Left lobe of liver (tissue), 2 donors: ENCODE data around the gene UBE2D1. TPM values are rescaled to one million over a fixed set of nuclear protein-coding genes. Genes with fewer than 3 reads are reported as not detected.
"Not testable (repeated sequence)": the region's sequence is repeated elsewhere in the genome, so short reads cannot be mapped to it uniquely, and the experiment has no call there.

Source experiments
- ATAC-seq: fragments of 200-7000 bp; cut with Tn5 transposase; one replicate; pipeline ENCODE4 v1.9.1; 2020; ENCODE audit warnings: mild to moderate bottlenecking, moderate library complexity
- DNase-seq: peaks from one replicate; pipeline ENCODE4 v3.0.0-alpha.2; 2020; ENCODE audit warnings: low spot score
- total RNA-seq: library from RNA; stranded (reverse); gene quantifications from one replicate; pipeline ENCODE4 v1.2.1, GENCODE V29; 2021
- donor health status: DM: no; HTN: no; CAD: no; lungs with moderate emphysema.
- donor health status: DM: no; HTN: yes; CAD: no.

Gene UBE2D1
- total RNA-seq, 1 donor from 2014 or later: 2.2 TPM

DNA sequence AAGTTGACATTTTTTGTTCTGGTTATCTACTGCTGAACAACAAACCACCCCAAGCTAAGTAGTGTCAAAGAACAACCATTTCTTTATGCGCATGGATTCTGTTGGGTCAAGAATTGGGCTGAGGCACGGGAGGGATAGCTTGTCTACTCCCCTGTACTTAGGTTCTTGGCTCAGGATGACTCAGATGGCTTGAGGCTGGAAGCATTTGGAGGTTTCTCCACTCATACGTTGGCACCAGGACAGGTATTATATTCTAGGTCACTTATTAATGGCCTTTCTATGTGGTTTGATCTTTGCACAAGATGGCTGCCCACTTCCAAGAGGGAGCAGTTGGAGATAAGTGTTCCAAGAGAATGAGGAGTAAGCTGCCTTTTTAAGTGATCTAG, 38.6 kb downstream of the UBE2D1 start:
- DNase-seq: no peak
- ATAC-seq: no peak

DNA sequence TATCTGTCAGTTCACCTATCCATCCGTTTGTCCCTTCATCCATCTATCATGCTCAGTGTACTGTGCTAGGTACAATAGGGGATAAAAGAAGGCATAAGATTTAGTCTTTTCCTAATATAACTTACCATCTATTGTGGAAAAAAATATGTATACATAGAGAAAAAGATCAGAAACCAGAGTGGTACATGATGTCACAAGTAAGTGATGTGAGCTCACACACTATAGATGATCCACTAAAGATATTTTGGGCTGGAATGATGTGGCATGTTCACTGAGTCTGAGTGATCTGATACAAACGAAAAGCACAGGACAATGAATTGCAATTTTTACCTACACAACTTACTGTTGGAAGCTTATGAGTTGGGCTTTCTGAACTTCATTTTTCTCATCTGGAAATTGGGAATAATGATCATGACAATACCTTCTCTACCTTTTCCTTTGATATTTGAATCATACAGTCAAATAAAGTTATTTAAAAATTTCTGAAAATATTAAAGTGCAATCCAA, 47.7 kb downstream of the UBE2D1 start:
- ATAC-seq (no peak), DNase-seq (no peak)

DNA sequence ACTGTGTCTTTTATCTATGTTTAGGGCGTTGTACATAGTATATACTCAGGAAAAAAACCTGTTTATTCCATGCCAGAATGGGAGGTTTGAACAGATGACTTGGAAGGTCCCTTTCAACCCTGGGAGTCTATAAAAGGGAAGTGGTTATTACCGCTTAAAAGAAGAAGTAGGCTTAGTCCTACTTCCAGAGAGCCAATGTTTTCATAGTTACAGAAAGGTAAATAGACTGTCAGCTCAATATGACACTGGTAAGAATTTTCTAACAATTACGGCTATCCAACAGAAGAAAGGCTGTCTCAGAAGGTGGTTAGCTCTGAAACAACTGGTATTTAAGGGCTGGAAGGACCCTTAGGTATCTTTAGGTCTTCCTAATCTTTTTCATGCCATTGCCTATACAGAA, 49.3 kb downstream of the UBE2D1 start:
- no peak for DNase-seq
- ATAC-seq: no peak

DNA sequence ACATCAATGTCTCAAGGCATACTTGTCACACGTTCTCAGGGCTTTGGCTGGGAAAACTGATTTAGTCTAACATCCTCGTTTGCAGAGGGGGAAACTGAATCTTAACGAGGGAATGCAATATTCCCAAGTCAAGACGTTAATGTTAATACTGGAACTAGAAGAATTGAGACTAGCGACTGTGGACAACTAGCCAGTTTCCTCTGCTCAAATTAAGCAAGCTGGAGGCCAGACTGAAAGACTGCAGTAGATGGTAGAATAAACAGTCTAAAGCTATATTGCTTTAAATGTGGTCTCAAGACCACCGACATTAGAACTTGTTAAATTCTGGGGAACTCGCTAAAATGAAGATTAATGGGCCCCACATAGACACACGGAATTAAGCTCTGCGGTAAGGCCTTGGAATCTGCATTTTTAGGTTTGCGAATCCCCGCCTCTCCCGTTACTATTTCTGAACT, 49.8 kb downstream of the UBE2D1 start:
- DNase-seq: no peak
- peak; percentile 12 for ATAC-seq

DNA sequence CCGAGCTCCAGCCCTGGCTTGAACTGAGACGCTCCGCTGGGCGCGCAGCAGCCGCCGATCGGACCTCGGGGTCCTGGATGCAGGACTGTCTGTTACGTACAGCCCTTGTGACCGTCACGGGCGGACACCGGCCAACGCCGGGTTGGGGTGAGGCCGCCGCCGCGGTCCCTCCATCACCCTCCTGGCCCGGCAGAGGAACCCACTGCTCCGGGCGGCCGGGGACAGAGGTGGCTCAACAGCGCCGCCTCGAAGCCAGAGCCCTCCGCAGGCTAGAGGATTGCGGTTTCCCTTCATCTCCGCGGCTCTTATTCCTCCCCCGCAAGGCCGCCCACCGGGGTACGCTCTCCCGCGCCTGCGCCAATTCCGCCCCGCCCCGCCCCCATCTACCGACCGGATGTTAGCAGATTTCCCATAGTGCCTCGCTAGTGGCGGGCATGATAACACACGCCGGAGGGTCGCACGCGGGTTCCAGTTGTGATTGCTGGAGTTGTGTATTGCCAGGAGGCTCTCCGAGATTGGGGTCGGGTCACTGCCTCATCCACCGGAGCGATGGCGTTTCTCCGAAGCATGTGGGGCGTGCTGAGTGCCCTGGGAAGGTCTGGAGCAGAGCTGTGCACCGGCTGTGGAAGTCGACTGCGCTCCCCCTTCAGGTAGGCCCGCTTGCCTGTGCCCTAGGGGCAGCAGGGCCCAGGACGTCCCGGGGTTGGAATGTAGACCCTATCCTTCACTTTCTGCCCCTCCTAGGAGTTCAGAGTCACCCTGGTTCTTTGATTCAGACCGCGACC, 50.4 kb downstream of the UBE2D1 start, which contains the start of gene TFAM:
Gene TFAM (plus strand): TSS at position 412 of the 785 bp plus-strand sequence. CDS start 138 bp downstream, at position 550.
- peak; percentile 96 for ATAC-seq
- DNase-seq: peak; percentile 97

DNA sequence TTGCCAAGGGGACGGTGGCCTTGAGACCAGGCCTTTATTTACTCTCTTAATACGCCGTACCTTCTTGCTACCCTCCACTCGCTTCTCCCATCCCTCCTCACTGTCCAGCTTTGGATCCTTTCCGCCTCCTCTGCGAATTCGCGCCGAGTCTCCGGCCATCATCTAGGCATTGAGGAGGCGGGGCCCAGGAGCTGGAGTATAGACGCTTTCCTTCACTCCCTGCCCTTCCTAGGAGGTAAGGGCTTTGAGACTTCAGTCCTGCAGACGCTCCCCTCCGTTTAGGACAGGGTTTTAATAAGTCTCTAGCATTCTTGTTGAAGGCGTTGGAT, 50.9 kb downstream of the UBE2D1 start:
- DNase-seq (peak; percentile 47), ATAC-seq (peak; percentile 8)

DNA sequence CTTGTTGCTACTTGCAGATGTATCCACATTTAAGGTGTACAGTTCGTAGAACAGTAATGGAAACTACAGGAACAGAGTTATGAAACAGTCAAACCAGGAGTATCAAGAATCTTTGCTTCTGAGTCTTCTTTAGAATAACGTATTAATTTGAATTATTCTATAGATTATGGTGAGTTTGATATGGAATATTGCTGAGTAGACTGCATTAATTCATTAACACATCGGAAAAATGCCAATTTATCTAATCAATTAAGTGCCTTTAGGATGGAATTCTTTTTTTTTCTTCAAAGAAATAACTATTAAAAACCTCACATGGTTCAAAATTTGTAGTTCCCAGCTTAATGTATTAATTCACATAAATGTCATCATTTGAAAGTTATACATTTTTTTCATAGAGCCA, 54.2 kb downstream of the UBE2D1 start:
- DNase-seq (no peak), ATAC-seq (no peak)

DNA sequence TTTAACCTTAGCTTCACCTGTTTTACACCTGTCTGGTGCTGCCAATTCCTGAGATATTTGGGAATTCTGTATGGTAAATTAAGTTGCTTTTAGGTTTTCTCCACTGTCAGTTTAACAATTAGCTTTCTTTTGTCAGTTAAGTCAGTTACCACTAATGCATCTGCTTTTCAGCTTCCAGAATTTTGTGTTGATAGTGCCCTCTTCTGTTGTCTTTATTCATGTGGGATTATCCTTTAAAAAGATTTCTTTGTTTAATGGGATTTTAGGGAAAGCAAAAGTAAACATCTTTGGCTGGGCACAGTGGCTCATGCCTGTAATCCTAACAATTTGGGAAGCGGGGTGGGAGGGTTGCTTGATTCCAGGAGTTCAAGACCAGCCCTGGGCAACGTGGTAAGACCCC, 58.5 kb downstream of the UBE2D1 start:
- no peak for ATAC-seq

DNA sequence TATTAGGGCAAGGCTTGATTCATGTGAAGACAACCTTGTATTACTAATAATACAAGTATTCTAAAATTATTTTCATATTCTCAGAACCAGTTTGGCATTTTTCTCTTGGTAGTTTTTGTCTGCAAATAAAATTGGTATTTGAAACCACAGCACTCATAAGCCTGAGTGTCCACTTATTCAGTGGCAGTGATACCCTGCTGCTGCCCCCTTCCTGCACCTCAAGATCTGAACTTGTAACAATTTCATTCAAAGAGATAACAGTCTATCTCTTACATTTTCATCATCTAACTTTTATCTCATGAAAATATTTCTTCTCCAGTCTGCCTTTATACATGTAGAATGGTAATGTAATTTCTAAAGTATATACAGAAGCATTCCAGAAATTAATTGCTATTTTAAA, 59.7 kb downstream of the UBE2D1 start:
- ATAC-seq: no peak
- DNase-seq: no peak

More for the DNA sequence above, 58.5 kb downstream of the UBE2D1 start:
- no peak for DNase-seq

DNA sequence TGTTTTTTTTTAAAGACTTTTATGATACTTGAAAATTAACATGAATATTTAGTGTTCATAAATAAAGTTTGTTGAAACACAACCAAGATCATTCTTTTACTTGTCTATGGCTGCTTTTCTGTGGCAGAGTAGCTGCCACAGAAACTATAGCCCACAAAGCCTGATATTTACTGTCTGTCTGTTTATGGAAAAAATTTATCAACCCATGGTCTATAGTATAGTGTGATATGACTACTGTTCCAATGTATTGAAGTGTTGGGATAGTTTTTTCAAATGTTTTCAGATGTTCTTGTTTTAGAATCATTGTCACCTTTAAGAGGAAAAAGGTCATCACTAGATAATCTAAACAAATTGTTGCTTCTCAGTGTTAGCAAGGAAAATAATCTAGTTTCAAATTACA, 61.3 kb downstream of the UBE2D1 start:
- ATAC-seq (no peak), DNase-seq (no peak)

DNA sequence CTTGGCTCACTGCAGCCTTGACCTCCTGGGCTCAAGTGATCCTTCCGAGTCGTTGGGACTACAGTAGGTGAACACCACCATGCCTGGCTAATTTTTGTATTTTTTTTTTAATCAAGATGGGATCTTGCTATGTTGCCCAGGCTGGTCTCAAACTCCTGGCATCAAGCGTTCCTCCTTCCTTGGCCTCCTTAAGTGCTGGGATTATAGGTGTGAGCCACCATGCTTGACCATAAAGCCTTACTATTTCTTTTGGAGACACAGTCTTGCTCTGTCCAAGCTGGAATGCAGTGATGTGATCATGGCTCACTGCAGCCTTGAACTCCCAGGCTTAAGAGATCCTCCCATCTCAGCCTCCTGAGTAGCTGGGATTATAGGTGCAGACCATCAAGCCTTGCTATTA, 63.0 kb downstream of the UBE2D1 start:
- no peak for ATAC-seq
- no peak for DNase-seq

DNA sequence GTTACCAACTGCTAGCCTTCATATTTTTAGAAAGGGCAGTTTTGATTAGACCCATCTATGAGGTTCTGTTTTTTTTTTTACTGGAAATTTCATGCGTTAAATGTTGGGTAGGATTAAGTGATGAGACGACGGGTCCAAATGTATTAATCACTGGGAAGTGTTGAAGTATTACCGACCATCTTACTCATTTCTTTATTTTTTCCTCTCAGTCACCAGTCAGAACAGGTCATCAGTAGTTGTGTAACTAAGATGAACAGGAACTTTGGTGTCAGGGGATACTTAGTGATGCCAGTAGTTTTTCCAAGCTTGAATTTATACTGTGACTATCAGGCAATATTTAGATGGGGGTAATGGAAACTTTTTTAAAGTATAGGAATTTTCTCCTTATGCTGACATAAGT, 64.6 kb downstream of the UBE2D1 start:
- DNase-seq (no peak), ATAC-seq (no peak)

DNA sequence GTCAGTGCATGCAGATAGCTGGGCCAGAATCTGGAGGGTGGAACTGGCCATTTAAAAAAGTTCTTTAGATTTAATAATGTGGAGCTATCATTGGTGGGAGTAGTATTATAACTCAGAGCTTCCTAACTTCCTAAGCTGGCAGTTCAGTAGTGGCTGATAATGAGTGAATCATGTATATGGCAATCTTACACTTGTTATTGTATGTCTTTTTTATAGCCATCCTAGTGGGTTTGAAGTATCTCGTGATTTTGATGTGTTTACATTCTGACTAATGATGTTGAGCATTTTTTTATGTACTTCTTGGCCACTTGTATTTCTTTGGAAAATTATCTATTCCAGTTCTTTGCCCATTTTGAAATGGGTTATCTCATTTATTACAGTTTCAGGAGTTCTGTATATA, 65.8 kb downstream of the UBE2D1 start:
- ATAC-seq: no peak

GRCh38 chr10:58404001-58404400, 69.2 kb downstream of the UBE2D1 start:
- DNase-seq (no peak), ATAC-seq (no peak)

More for the DNA sequence above, 65.8 kb downstream of the UBE2D1 start:
- DNase-seq: no peak

GRCh38 chr10:58409956-58410610, 75.3 kb downstream of the UBE2D1 start:
- ATAC-seq: no peak

GRCh38 chr10:58412502-58412961, 77.7 kb downstream of the UBE2D1 start:
- ATAC-seq: no peak
- DNase-seq: no peak

More at GRCh38 chr10:58409956-58410610, 75.3 kb downstream of the UBE2D1 start:
- no peak for DNase-seq

GRCh38 chr10:58414270-58415041, 79.7 kb downstream of the UBE2D1 start:
- ATAC-seq (peak; percentile 82), DNase-seq (no peak)

- no peak for DNase-seq
- ATAC-seq: no peak
Measured at GRCh38 chr10:58415757-58416156, 81.0 kb downstream of the UBE2D1 start.

- not testable (repeated sequence) for ATAC-seq, DNase-seq
Measured at GRCh38 chr10:58417902-58418301, 83.1 kb downstream of the UBE2D1 start.
